GM18499 (cell line): ENCODE data around the gene MTURN.
"Not testable (repeated sequence)": the region's sequence is repeated elsewhere in the genome, so short reads cannot be mapped to it uniquely, and the experiment has no call there.

Experiments used
- ATAC-seq: cut with Tn5 transposase; IDR thresholded peaks from one replicate; pipeline ENCODE4 v1.9.1; 2021; ENCODE audit warnings: moderate number of reproducible peaks; ENCODE audit not compliant: insufficient read depth, unreplicated experiment

The MTURN gene

DNA sequence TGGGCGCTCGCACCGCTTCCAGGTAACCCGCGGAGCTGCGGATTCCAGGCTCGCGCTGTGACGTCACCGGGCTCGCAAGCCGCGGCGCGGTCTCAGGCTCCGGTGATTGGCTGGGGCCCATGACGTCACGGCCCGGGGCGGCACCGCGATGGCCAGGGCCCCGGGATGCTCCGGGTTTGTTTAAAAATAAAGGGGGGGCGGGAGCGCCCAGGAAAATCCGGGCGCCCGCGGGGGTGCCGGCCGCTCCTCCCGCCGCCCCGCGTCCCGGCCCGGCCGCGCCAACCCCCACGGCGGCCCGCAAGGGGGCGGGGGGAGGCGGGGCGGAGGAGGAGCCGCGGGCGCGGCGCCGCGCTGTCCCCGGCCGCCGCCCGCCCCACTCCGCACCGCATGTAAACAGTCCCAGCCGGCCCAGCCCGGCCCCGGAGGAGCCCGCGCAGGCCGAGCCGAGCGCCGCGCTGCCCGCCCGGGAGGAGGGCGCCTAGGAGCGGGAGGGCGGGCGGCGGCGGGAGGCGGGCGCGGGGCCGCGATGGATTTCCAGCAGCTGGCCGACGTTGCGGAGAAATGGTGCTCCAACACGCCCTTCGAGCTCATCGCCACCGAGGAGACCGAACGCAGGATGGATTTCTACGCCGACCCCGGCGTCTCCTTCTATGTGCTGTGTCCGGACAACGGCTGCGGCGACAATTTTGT is at the start of gene MTURN:
MTURN (plus strand) TSS at position 376 of the 690 bp plus-strand sequence; CDS start at position 527, 151 bp downstream.
- ATAC-seq = no peak

DNA sequence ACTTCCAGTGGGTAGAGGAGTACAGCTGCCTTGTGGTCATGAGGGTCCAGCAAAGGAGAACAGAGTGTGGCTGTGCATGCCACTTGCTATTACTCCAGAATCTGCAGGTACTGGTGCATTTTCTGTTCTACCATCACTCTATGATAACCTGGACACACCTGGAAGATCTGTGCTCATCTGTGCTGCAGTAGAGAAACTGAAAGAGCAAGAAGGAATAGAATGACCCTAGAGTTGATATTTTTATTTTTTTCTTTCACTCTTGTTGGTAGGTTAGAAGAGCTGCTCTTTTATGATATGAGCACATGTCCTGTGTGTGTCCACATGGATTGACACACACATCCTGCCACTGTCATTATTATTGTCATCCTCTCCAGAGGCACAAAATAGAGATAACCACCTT is 48.3 kb upstream of the MTURN start:
- no peak for ATAC-seq

GRCh38 chr7:30087371-30087770 is 47.4 kb upstream of the MTURN start:
- ATAC-seq = no peak

- ATAC-seq = no peak
Observed at GRCh38 chr7:30088362-30088761, 46.4 kb upstream of the MTURN start.

DNA sequence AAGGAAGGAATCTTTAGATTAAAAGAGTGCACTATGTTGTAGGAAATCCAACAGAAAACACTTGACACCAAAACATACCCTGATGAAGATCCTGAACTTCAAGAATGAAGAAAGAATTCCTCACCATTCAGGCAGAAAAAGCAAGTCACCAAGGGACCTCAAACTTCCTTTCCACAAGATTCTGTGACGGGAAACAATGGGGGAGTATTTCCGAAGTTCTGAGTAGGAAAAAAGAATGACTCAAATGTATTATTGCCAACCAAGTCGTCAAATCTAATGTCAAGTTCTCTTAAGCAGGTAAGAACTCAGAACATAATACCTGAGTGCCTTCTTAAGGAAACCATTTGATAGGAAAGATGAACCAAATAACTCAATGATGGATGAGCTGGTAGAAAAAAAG is 44.7 kb upstream of the MTURN start:
- no peak for ATAC-seq

DNA sequence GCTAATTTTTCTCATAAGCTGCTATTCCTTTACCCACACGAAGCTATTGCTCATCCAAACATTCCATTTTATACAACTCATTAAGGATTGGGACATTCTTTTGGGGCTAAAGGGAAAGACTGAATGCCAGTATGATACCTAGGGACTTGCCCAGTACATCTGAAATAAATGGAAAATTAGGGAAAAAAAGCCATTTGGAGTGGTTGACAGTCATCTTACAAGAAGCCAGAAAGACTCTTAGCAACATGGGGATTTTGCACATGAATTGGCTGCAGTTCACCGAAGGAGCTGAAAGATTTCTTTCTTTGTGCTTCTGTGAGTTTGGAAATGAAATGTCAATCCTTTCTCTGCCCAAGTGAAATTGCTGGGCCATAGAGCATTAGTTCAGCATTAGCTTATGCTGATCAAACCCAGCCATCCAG is 43.3 kb upstream of the MTURN start:
- no peak for ATAC-seq

GRCh38 chr7:30091987-30092386 is 42.8 kb upstream of the MTURN start:
- ATAC-seq = no peak

GRCh38 chr7:30093420-30093952 is 41.3 kb upstream of the MTURN start:
- ATAC-seq = no peak

DNA sequence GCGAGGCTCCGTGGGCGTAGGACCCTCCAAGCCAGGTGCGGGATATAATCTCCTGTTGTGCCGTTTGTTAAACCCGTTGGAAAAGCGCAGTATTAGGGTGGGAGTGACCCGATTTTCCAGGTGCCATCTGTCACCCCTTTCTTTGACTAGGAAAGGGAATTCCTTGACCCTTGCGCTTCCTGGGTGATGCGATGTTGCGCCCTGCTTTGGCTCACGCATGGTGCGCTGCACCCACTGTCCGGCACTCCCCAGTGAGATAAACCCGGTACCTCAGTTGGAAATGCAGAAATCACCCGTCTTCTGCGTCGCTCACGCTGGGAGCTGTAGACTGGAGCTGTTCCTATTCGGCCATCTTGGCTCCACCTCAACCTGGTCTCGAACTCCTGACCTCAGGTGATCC is 36.2 kb upstream of the MTURN start:
- ATAC-seq = not testable (repeated sequence)

DNA sequence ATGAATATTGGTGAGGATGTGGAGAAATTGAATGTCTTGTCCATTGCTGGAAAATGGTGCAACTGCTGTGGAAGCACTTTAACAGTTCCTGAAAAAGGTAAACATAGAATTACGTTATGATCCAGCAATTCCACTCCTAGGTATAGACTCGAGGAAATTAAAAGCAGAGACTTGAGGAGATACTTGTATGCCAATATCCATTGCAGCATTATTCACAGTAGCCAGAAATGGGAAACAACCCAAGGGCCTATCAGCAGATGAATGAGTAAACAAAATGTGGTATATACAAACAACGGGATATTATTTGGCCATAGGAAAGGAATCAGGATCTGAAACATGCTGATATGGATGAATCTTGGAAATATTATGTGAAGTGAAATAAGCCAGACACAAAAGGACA is 32.5 kb upstream of the MTURN start:
- no peak for ATAC-seq

DNA sequence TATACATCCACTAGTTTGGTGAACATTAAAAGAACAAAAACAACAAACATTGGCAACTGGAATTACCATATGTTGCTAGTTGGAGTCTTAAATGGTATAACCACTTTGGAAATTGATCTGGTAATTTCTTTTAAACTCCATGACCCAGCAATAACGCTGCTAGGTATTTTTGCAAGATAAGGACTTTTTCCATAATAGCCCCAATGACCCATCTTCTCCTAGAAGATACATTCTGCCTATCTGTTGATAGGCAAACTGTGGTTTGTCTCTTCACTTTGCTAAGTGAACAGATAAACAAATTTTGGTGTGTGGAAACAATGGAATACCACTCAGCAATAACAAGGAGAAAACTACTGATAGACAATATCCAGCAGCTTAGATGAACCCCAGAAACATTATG is 30.6 kb upstream of the MTURN start:
- no peak for ATAC-seq

GRCh38 chr7:30112103-30112713 is 22.6 kb upstream of the MTURN start:
- ATAC-seq = no peak

DNA sequence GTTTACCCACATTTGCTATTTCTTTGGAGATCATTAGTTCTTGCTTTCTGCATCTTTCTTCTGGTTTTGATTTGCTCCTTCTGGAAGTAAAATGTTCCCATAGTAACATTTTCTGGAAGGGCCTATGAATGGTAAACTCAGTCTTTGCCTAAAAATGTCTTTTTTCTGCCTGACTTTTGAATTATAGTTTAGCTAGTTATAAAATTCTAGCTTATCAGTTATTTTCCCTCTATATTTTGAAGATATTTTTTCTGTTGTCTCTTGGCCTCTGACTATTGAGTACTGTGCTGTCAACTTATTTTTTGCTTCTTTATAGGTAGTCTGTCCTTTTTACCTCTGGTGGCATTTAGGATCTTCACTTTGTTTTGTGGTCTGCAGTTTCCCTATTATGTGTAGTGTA is 21.6 kb upstream of the MTURN start:
- ATAC-seq = no peak

DNA sequence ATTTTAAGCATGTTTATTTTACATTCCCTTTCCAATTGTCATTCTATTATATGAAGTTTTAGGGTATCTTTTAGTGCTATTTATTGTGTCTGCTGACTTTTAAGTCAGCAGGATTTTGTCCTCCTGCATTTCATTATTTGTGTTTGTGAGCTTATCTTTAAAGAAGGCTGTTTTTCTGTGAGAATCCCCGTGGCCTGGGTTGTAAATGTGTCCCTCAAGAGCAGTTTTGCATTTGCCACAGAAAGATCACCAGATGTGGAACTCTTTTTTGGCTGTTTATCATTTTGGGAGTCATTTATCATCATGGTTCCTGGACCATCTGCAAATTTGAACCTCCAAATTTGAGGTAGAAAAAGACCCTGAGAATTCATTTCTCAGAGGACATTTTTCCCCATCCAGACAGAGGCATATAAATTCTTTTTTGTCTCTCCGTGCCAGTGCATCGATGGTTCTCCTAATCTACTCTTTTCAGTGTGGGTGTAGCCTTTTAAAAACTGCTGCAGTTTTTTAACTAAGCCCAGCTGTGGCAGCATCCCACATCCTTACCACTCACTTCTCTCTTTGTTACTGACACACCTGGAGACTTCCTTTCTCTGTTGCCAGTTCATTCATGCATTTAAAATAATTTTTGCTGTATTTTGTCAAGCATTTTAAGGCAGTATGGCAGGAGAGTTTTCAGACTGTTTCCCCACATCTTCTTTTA is 20.1 kb upstream of the MTURN start:
- ATAC-seq = no peak

- ATAC-seq = no peak
Observed at GRCh38 chr7:30115709-30116297, 19.0 kb upstream of the MTURN start.

GRCh38 chr7:30116771-30117170 is 18.0 kb upstream of the MTURN start:
- ATAC-seq = no peak

DNA sequence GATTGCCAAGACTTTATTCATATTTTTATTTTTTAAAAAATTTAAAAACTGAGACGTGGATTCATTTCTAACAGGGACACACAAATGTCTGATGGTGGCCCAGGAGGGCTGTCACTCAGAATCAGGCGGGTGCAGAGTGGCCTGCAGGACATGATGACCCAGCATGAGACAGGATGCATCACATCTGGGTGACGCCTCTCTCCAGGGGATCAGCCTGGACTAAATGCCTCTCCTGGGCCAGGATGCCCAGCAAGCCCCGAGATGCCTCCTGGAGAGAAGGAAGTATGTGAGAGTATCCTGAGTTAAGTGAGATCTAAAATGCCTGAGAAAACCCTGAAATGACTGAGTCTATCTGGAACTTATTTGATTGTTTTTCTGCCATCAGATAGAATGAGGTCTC is 16.9 kb upstream of the MTURN start:
- no peak for ATAC-seq

DNA sequence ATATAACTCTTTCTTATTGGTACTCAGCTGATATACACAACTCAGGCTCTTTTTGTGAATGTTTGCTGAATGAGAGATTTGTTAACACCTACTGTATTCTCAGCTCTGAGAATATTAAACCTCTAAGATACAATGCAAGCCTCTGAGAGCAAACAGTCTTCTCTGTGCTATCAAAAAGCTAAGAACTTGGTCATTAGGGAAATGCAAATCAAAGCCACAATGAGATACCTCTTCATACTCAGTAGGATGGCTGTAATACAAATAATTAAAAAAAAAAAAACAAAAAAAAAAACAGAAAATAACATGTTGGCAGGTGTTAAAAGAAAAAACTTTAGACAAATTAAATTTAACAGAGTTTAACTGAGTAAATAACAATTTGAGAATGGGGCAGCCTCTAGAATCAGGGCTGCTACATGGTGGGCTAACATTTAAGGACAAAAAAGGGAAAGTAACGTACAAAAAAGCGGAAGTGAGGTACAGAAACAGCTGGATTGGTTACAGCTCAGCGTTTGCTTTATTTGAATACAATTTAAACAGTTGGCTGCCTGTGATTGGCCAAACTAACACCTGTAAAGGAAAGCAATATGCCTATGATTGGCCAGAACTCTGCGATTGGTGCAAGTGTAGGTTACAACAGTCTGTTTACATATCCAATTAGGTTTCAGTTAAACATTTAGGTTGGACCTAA is 14.8 kb upstream of the MTURN start:
- no peak for ATAC-seq

GRCh38 chr7:30133736-30134610 is 813 bp upstream of the MTURN start:
- ATAC-seq = no peak
